SK-N-SH (cell line): ENCODE results near the gene KCNS1. TPM values are rescaled to one million over a fixed set of nuclear protein-coding genes. Genes with fewer than 3 reads are reported as not detected.

ENCODE experiments used
- CTCF ChIA-PET: fragments of 300-600, 350-600 bp; formaldehyde crosslinking; extraction: SDS; loops from one replicate; lab custom pipeline; 2021; lab: Yijun Ruan, JAX
- POLR2A ChIA-PET: fragments of 350-600 bp; sonication (Branson Sonifier 250); formaldehyde crosslinking; extraction: SDS; loops from one replicate; lab custom pipeline; 2020; ENCODE audit warnings: antibody characterized with exemption, inconsistent platforms; lab: Yijun Ruan, JAX
- DNase-seq: peaks from one replicate; pipeline ENCODE4 v3.0.0; 2012
- H2AFZ ChIP-seq: fragments of 200-600 bp; sonication (generic); 2 replicates; pipeline ENCODE4 v1.8.1; 2016; ENCODE audit warnings: antibody characterized with exemption, mild to moderate bottlenecking, low read depth
- H3F3A ChIP-seq: fragments of 200-600 bp; sonication (generic); replicated peaks from 2 replicates; pipeline ENCODE3; 2016; ENCODE audit warnings: antibody characterized with exemption, mild to moderate bottlenecking; ENCODE audit not compliant: insufficient read depth
- H3K27ac ChIP-seq, 2 experiments: fragments of 200-500 bp in 1 of 2; fragments of 200-600 bp in 1 of 2; sonication (Bioruptor generic) in 1 of 2; sonication (generic), shearing (Covaris generic) in 1 of 2; 2 replicates each; pipeline versions ENCODE4 v1.5.1 to v1.6.1; 2014 to 2016; ENCODE audit warnings: low read depth in 2 of 2, inconsistent platforms in 1 of 2, low read length in 1 of 2, mild to moderate bottlenecking in 1 of 2, mixed read lengths in 1 of 2
- H3K27me3 ChIP-seq: fragments of 200-600 bp; sonication (generic), shearing (Covaris generic); 2 replicates; pipeline ENCODE4 v1.6.1; 2016; ENCODE audit warnings: mixed run types; ENCODE audit not compliant: insufficient read depth
- H3K36me3 ChIP-seq, 2 experiments: fragments of 200-500 bp in 1 of 2; fragments of 200-600 bp in 1 of 2; sonication (Bioruptor generic) in 1 of 2; sonication (generic) in 1 of 2; replicated peaks in 1 of 2; 2 replicates each; pipeline versions ENCODE3 to v1.5.1; 2014 to 2016; ENCODE audit warnings: low read length in 1 of 2, mild to moderate bottlenecking in 1 of 2; ENCODE audit not compliant: insufficient read depth in 2 of 2, control insufficient read depth in 1 of 2
- H3K4me1 ChIP-seq, 2 experiments: fragments of 200-500 bp in 1 of 2; fragments of 200-600 bp in 1 of 2; sonication (Bioruptor generic) in 1 of 2; sonication (generic), shearing (Covaris generic) in 1 of 2; 2 replicates each; pipeline versions ENCODE4 v1.5.1 to v1.6.1; 2014 to 2016; ENCODE audit warnings: low read depth in 1 of 2, low read length in 1 of 2, mixed run types in 1 of 2; ENCODE audit not compliant: insufficient read depth in 2 of 2, control insufficient read depth in 1 of 2
- H3K4me2 ChIP-seq: fragments of 200-600 bp; sonication (generic), shearing (Covaris generic); 2 replicates; pipeline ENCODE4 v1.6.1; 2017; ENCODE audit warnings: mixed run types
- H3K4me3 ChIP-seq, 2 experiments: fragments of 200-500 bp in 1 of 2; fragments of 200-600 bp in 1 of 2; sonication (Bioruptor generic) in 1 of 2; sonication (generic), shearing (Covaris generic) in 1 of 2; 2 replicates each; pipeline versions ENCODE4 v1.5.1 to v1.8.1; 2014 to 2016; ENCODE audit warnings: low read depth in 2 of 2, inconsistent platforms in 1 of 2, low read length in 1 of 2, mild to moderate bottlenecking in 1 of 2, mixed read lengths in 1 of 2, moderate library complexity in 1 of 2
- H3K79me2 ChIP-seq: fragments of 200-600 bp; sonication (generic); 2 replicates; pipeline ENCODE4 v1.8.1; 2017; ENCODE audit warnings: mild to moderate bottlenecking; ENCODE audit not compliant: insufficient read depth
- H3K9ac ChIP-seq: fragments of 200-600 bp; sonication (generic); 2 replicates; pipeline ENCODE4 v1.6.1; 2017; ENCODE audit warnings: mixed run types
- H3K9me2 ChIP-seq: fragments of 200-600 bp; sonication (generic); 2 replicates; pipeline ENCODE4 v1.6.1; 2017; ENCODE audit warnings: mixed run types
- H3K9me3 ChIP-seq: fragments of 200-600 bp; sonication (generic); 2 replicates; pipeline ENCODE4 v1.6.1; 2017; ENCODE audit warnings: mixed run types, mild to moderate bottlenecking, moderate library complexity
- H4K20me1 ChIP-seq: fragments of 200-600 bp; sonication (generic); 2 replicates; pipeline ENCODE4 v1.6.1; 2017; ENCODE audit warnings: mild to moderate bottlenecking, mixed run types; ENCODE audit not compliant: insufficient read depth
- CHD2 ChIP-seq: fragments of 150-350 bp; IDR thresholded peaks from 2 replicates; pipeline ENCODE4 v1.6.1; 2018; ENCODE audit warnings: low read length; ENCODE audit not compliant: partially characterized antibody
- FOXJ3 ChIP-seq: sonication (generic); formaldehyde crosslinking; IDR thresholded peaks from 2 replicates; pipeline ENCODE4 v1.5.1; 2020; ENCODE audit warnings: mild to moderate bottlenecking, missing genetic modification reagents
- FOXM1 ChIP-seq: IDR thresholded peaks from 2 replicates; pipeline ENCODE4 v1.4.0; 2012; ENCODE audit warnings: low read depth, mild to moderate bottlenecking
- GATA2 ChIP-seq: sonication (generic); formaldehyde crosslinking; IDR thresholded peaks from 2 replicates; pipeline ENCODE4 v1.5.0; 2020; ENCODE audit warnings: mild to moderate bottlenecking, missing genetic modification reagents
- MAX ChIP-seq: IDR thresholded peaks from 2 replicates; pipeline ENCODE4 v1.4.0; 2012; ENCODE audit warnings: low read depth
- NFIC ChIP-seq: IDR thresholded peaks from 2 replicates; pipeline ENCODE4 v1.4.0; 2012; ENCODE audit warnings: borderline replicate concordance
- POLR2AphosphoS5 ChIP-seq: IDR thresholded peaks from 2 replicates; pipeline ENCODE4 v1.6.1; 2012; ENCODE audit warnings: low read depth, low read length
- RAD21 ChIP-seq: IDR thresholded peaks from 2 replicates; pipeline ENCODE4 v1.6.1; 2012; ENCODE audit warnings: mild to moderate bottlenecking, low read length
- RCOR1 ChIP-seq: fragments of 150-350 bp; IDR thresholded peaks from 2 replicates; pipeline ENCODE4 v1.6.1; 2017; ENCODE audit warnings: antibody characterized with exemption, low read length
- REST ChIP-seq: IDR thresholded peaks from 2 replicates; pipeline ENCODE4 v1.6.1; 2012; ENCODE audit warnings: mild to moderate bottlenecking, low read depth, low read length, moderate library complexity
- RXRA ChIP-seq: IDR thresholded peaks from 2 replicates; pipeline ENCODE4 v1.4.0; 2012; ENCODE audit warnings: low read depth, mild to moderate bottlenecking, borderline replicate concordance
- SIN3A ChIP-seq: IDR thresholded peaks from 2 replicates; pipeline ENCODE4 v1.6.1; 2012; ENCODE audit warnings: low read depth, mild to moderate bottlenecking, low read length, moderate library complexity, borderline replicate concordance
- USF1 ChIP-seq: IDR thresholded peaks from 2 replicates; pipeline ENCODE4 v1.4.0; 2012; ENCODE audit warnings: low read depth, borderline replicate concordance
- USF2 ChIP-seq: fragments of 150-350 bp; IDR thresholded peaks from 2 replicates; pipeline ENCODE4 v1.6.1; 2017; ENCODE audit warnings: antibody characterized with exemption, low read length, low read depth, borderline replicate concordance
- ZBTB33 ChIP-seq: IDR thresholded peaks from 2 replicates; pipeline ENCODE4 v1.4.0; 2012; ENCODE audit warnings: low read depth, borderline replicate concordance
- WGBS: methylation state at CpG from one replicate; pipeline ENCODE4 v1.1.6; 2017; ENCODE audit warnings: low lambda C conversion rate; 5-methylcytosine and 5-hydroxymethylcytosine counted together
- polyA plus RNA-seq, 3 experiments: library from polyadenylated mRNA; depleted of rRNA; stranded (reverse); fragments of >200 nt; gene quantifications; 2 replicates each; pipeline ENCODE4 v1.2.3, GENCODE V29; 2012

The KCNS1 gene
- polyA plus RNA-seq, 1 of the 3 experiments (the other 2 are of a cell fraction), result 0.07 TPM

GRCh38 chr20:45051204-45052060, 49.5 kb downstream of the KCNS1 start:
- Histone ChIP-seq H3K27ac (peak overlapping the region; percentile 87 to 88), H3K4me1 (peaks cover 3 to 24% of the 10 kb centered on the region in 2 experiments; a peak in 3 of 4 replicates), H3F3A (peaks cover 21% of the 10 kb centered on the region), H3K4me2 (peak overlapping the region; percentile 41; the same call in 1 of the 2 replicates)
- CTCF ChIA-PET, result interaction anchor here (0.7 to 3.7 kb wide), 8 partner anchors 9 to 720 kb away, joined by 3 to 31 read pairs (median 4); no protein-coding TSS in a partner anchor
- no peak for TF ChIP-seq POLR2AphosphoS5
- no peak for TF ChIP-seq CHD2
- TF ChIP-seq NFIC, result no peak
- no peak for TF ChIP-seq RXRA
- TF ChIP-seq SIN3A, result no peak
- no peak for TF ChIP-seq USF1
- no peak for TF ChIP-seq RCOR1
- no peak for TF ChIP-seq FOXJ3 (CRISPR knock-in tag)
- TF ChIP-seq ZBTB33, result no peak
- TF ChIP-seq REST, result no peak
- no peak for TF ChIP-seq RAD21
- TF ChIP-seq MAX, result no peak
- TF ChIP-seq FOXM1, result no peak
- no peak for TF ChIP-seq USF2
- no peak for TF ChIP-seq GATA2
- TF ChIP-seq, all 33 proteins: peak for 0
- no peak overlapping the region for H3K9ac ChIP-seq
- DNase-seq, result no peak
- H3K79me2 ChIP-seq, result peaks cover 10% of the 10 kb centered on the region; the same call in 1 of the 2 replicates
- POLR2A ChIA-PET, result interaction anchor here (0.7 kb wide), 1 partner anchor 16 kb away, joined by 3 read pairs; no protein-coding TSS in a partner anchor
- no peaks in the 10 kb centered on the region for H3K9me3 ChIP-seq
- H3K9me2 ChIP-seq, result no peaks in the 10 kb centered on the region
- H3K36me3 ChIP-seq, result peaks cover 0 to 7% of the 10 kb centered on the region in 2 experiments
- WGBS, result 98% methylated on average over 3 of the region's 3 CpGs
- H4K20me1 ChIP-seq, result no peaks in the 10 kb centered on the region
- no peaks in the 10 kb centered on the region for H3K27me3 ChIP-seq
- no peak overlapping the region for H3K4me3 ChIP-seq
- H2AFZ ChIP-seq, result no peak overlapping the region
